GM12878 (cell line): ENCODE results near the gene ZNF280C. TPM values are rescaled to one million over a fixed set of nuclear protein-coding genes. Genes with fewer than 3 reads are reported as not detected.

Experiments
- ATAC-seq: fragments of 200-7000 bp; cut with Tn5 transposase; 3 replicates; pipeline ENCODE4 v1.9.1; 2020; ENCODE audit warnings: mild to moderate bottlenecking, moderate library complexity
- BruUV-seq: library from RNA; stranded (reverse); fragments of 400-500 nt; replicated peaks from 2 replicates; lab custom pipeline; 2021; lab: Mats Ljungman, UMichigan
- CTCF ChIA-PET: fragments of 300-600 bp; sonication (Branson Sonifier 250); formaldehyde crosslinking; extraction: SDS; loops from one replicate; lab custom pipeline; 2021; ENCODE audit warnings: inconsistent platforms; lab: Yijun Ruan, JAX
- POLR2A ChIA-PET: fragments of 350-600 bp; formaldehyde crosslinking; extraction: SDS; loops from one replicate; lab custom pipeline; 2021; ENCODE audit warnings: inconsistent platforms; lab: Charles Lee
- RAD21 ChIA-PET: fragments of 300-600 bp; sonication (Branson Sonifier 250); formaldehyde crosslinking; loops from one replicate; lab custom pipeline; 2023; ENCODE audit warnings: antibody characterized with exemption; ENCODE audit not compliant: unreplicated experiment; lab: Charles Lee
- SMC1A ChIA-PET: fragments of 300-600 bp; sonication (Branson Sonifier 250); formaldehyde crosslinking; loops from one replicate; lab custom pipeline; 2023; ENCODE audit not compliant: unreplicated experiment, uncharacterized antibody; lab: Charles Lee
- DNase-seq: peaks from one replicate; pipeline ENCODE4 v3.0.0-alpha.2; 2011; ENCODE audit warnings: low read depth, low spot score
- FAIRE-seq: peaks from 3 replicates; lab custom pipeline; 2011; peaks lifted over from hg19 to GRCh38; lab: Jason Lieb, UNC
- H2AFZ ChIP-seq: 2 replicates; pipeline ENCODE4 v1.6.0; 2011; ENCODE audit warnings: low read depth, low read length, control low read depth; ENCODE audit not compliant: control insufficient read depth
- H3K27ac ChIP-seq: 2 replicates; pipeline ENCODE4 v1.5.1; 2011; ENCODE audit warnings: control low read depth; ENCODE audit not compliant: control insufficient read depth, insufficient read depth
- H3K27me3 ChIP-seq, 2 experiments: replicated peaks in 1 of 2; 2 replicates each; pipeline versions ENCODE4 v1.6.0 to v1.6.1; 2011; ENCODE audit warnings: low read length in 1 of 2; ENCODE audit not compliant: control insufficient read depth in 2 of 2, insufficient read depth in 2 of 2
- H3K36me3 ChIP-seq, 2 experiments: 2 replicates each; pipeline ENCODE4 v1.5.1; 2011; ENCODE audit warnings: low read length in 1 of 2; ENCODE audit not compliant: control insufficient read depth in 2 of 2, insufficient read depth in 2 of 2
- H3K4me1 ChIP-seq: 2 replicates; pipeline ENCODE4 v1.6.1; 2011; ENCODE audit warnings: mild to moderate bottlenecking, low read length, moderate library complexity, mixed read lengths; ENCODE audit not compliant: control insufficient read depth, insufficient read depth
- H3K4me2 ChIP-seq: 2 replicates; pipeline ENCODE4 v1.6.0; 2011; ENCODE audit warnings: control low read depth; ENCODE audit not compliant: control insufficient read depth, insufficient read depth
- H3K4me3 ChIP-seq: fragments of 200-600 bp; sonication (generic); 2 replicates; pipeline ENCODE4 v1.5.1; 2016
- H3K79me2 ChIP-seq: 2 replicates; pipeline ENCODE4 v1.6.0; 2011; ENCODE audit warnings: low read length; ENCODE audit not compliant: control insufficient read depth, insufficient read depth
- H3K9ac ChIP-seq: 2 replicates; pipeline ENCODE4 v1.8.0; 2011; ENCODE audit warnings: low read length, control low read depth, mixed read lengths; ENCODE audit not compliant: control insufficient read depth, insufficient read depth
- H3K9me3 ChIP-seq: replicated peaks from 3 replicates; pipeline ENCODE4 v1.5.1; 2011; ENCODE audit warnings: mild to moderate bottlenecking, low read length; ENCODE audit not compliant: control insufficient read depth, insufficient read depth
- H4K20me1 ChIP-seq: 2 replicates; pipeline ENCODE4 v1.6.0; 2011; ENCODE audit not compliant: control insufficient read depth, insufficient read depth
- BCL11A ChIP-seq: IDR thresholded peaks from 2 replicates; pipeline ENCODE4 v1.6.1; 2011; ENCODE audit warnings: low read depth, low read length
- E2F8 ChIP-seq: fragments of 450-650 bp; IDR thresholded peaks from 2 replicates; pipeline ENCODE4 v1.6.1; 2018; ENCODE audit warnings: mild to moderate bottlenecking, low read depth, moderate library complexity; ENCODE audit not compliant: partially characterized antibody
- HCFC1 ChIP-seq: fragments of 150-350 bp; IDR thresholded peaks from 2 replicates; pipeline ENCODE4 v1.6.1; 2014; ENCODE audit warnings: low read length
- HDAC2 ChIP-seq: fragments of 200-600 bp; sonication (generic); IDR thresholded peaks from 2 replicates; pipeline ENCODE4 v1.6.1; 2017
- HDGF ChIP-seq: fragments of 450-650 bp; IDR thresholded peaks from 2 replicates; pipeline ENCODE4 v1.6.1; 2016; ENCODE audit warnings: antibody characterized with exemption
- IRF3 ChIP-seq: fragments of 450-650 bp; IDR thresholded peaks from 2 replicates; pipeline ENCODE4 v1.6.1; 2014; ENCODE audit warnings: mild to moderate bottlenecking
- RELA ChIP-seq: fragments of 450-650 bp; IDR thresholded peaks from 2 replicates; pipeline ENCODE4 v1.8.0; 2014; ENCODE audit warnings: borderline replicate concordance; ENCODE audit not compliant: partially characterized antibody
- RUNX3 ChIP-seq: IDR thresholded peaks from 2 replicates; pipeline ENCODE4 v1.6.1; 2012; ENCODE audit warnings: low read length, inconsistent platforms
- TARDBP ChIP-seq: IDR thresholded peaks from 2 replicates; pipeline ENCODE4 v1.6.1; 2016; ENCODE audit warnings: borderline replicate concordance
- TBL1XR1 ChIP-seq: IDR thresholded peaks from 2 replicates; pipeline ENCODE4 v1.6.1; 2012; ENCODE audit warnings: low read depth, low read length, improper control_type of control experiment
- ZZZ3 ChIP-seq: IDR thresholded peaks from 2 replicates; pipeline ENCODE4 v1.6.1; 2011; ENCODE audit warnings: low read depth; ENCODE audit not compliant: control insufficient read depth, insufficient read length
- WGBS: methylation state at CpG from one replicate; pipeline ENCODE4 v1.1.6; 2016; ENCODE audit warnings: low lambda C conversion rate; ENCODE audit not compliant: insufficient replicate concordance, insufficient coverage; ENCODE audit errors: missing lambda C conversion rate; 5-methylcytosine and 5-hydroxymethylcytosine counted together
- in situ Hi-C: fragments of 300-500 bp; cut with MboI; formaldehyde crosslinking; loops from 9 replicates; pipeline ENCODE4 v1.14.3; 2018; ENCODE audit warnings: mixed read lengths
- intact Hi-C: fragments of 100-400 bp; cut with micrococcal nuclease; formaldehyde crosslinking; loops from one replicate; pipeline ENCODE4 v1.14.2; 2022; ENCODE audit not compliant: unreplicated experiment
- polyA plus RNA-seq, 11 experiments: library from polyadenylated mRNA; depleted of rRNA in 4 of 11; unstranded in 6 of 11; stranded (reverse) in 5 of 11; fragments of >200 nt; fragmentation: Nextera tagmentation in 4 of 11; fragmentation: Illumina TruSeq in 1 of 11; extraction: Ambion mirVana in 4 of 11; extraction: Trizol in 1 of 11; gene quantifications; 1 replicate in 1 of 11; 2 replicates in 10 of 11; pipeline versions ENCODE4 v1.2.1 to v1.2.3, GENCODE V29; 2011 to 2016; ENCODE audit warnings: inconsistent platforms in 2 of 11, missing spikeins in 2 of 11, low read depth in 1 of 11
- total RNA-seq, 4 experiments: library from RNA; depleted of rRNA in 3 of 4; stranded (reverse); fragments of >200 nt in 3 of 4; fragmentation: Illumina TruSeq in 1 of 4; extraction: Trizol in 1 of 4; gene quantifications; 2 replicates each; pipeline versions ENCODE4 v1.2.1 to v1.2.3, GENCODE V29; 2013 to 2021

The ZNF280C gene
- total and polyA plus RNA-seq, 10 of the 15 experiments (the other 5 are each of a cell fraction or from before 2014, with no cell fraction given), result 0.82 to 8.8 (median 5.7) TPM

GRCh38 chrX:130228871-130229270 lies 39.8 kb downstream of the ZNF280C start:
- no peaks in the 10 kb centered on the region for H3K79me2 ChIP-seq
- H2AFZ ChIP-seq, result no peak overlapping the region
- H3K4me2 ChIP-seq, result no peak overlapping the region
- TF ChIP-seq HCFC1 (no peak), TBL1XR1 (no peak), IRF3 (no peak), RUNX3 (no peak), HDGF (no peak), ZZZ3 (no peak), RELA (no peak), E2F8 (no peak), TARDBP (no peak), HDAC2 (no peak), BCL11A (no peak)
- H3K9ac ChIP-seq, result no peak overlapping the region
- H3K9me3 ChIP-seq, result no peaks in the 10 kb centered on the region
- in situ Hi-C loops, result no loop called here
- FAIRE-seq (no peak), ATAC-seq (no peak), DNase-seq (no peak)
- no peak overlapping the region for H3K27ac ChIP-seq
- WGBS, result 90% methylated on average over 2 of the region's 2 CpGs
- SMC1A ChIA-PET, result no interaction called here
- H3K36me3 ChIP-seq, result no peaks in the 10 kb centered on the region; a peak in 2 of 4 replicates
- POLR2A ChIA-PET, result no interaction called here
- H3K4me1 ChIP-seq, result no peaks in the 10 kb centered on the region
- CTCF ChIA-PET, result no interaction called here
- H4K20me1 ChIP-seq, result no peaks in the 10 kb centered on the region
- intact Hi-C loops, result no loop called here
- no peak overlapping the region for H3K4me3 ChIP-seq
- RAD21 ChIA-PET, result no interaction called here
- BruUV-seq, result no TSS peak
- H3K27me3 ChIP-seq, result no peaks in the 10 kb centered on the region
